HEK293T (cell line): Measurements from ENCODE around the gene TPP2.

Experiments
- CTCF ChIA-PET: fragments of 350-600 bp; formaldehyde crosslinking; extraction: SDS; loops from one replicate; lab custom pipeline; 2021; ENCODE audit warnings: antibody characterized with exemption, inconsistent platforms; lab: Yijun Ruan, JAX
- POLR2A ChIA-PET: fragments of 350-600 bp; formaldehyde crosslinking; extraction: SDS; loops from one replicate; lab custom pipeline; 2020; ENCODE audit warnings: antibody characterized with exemption, inconsistent platforms; lab: Yijun Ruan, JAX
- DNase-seq: peaks from one replicate; pipeline ENCODE4 v3.0.0; 2012; ENCODE audit warnings: mixed read lengths; ENCODE audit errors: extremely low spot score
- ARNT ChIP-seq: fragments of 450-650 bp; IDR thresholded peaks from 2 replicates; pipeline ENCODE4 v1.6.1; 2017; ENCODE audit warnings: mild to moderate bottlenecking
- BHLHE40 ChIP-seq: fragments of 450-650 bp; IDR thresholded peaks from 2 replicates; pipeline ENCODE4 v1.6.1; 2016; ENCODE audit warnings: mild to moderate bottlenecking, moderate library complexity, borderline replicate concordance
- CTBP1 ChIP-seq: fragments of 450-650 bp; IDR thresholded peaks from 2 replicates; pipeline ENCODE4 v1.6.1; 2016; ENCODE audit warnings: borderline replicate concordance
- ELF4 ChIP-seq: fragments of 450-650 bp; IDR thresholded peaks from 2 replicates; pipeline ENCODE4 v1.6.1; 2017; ENCODE audit warnings: antibody characterized with exemption
- FOXA1 ChIP-seq: fragments of 450-650 bp; IDR thresholded peaks from 2 replicates; pipeline ENCODE4 v1.6.1; 2016; ENCODE audit warnings: mild to moderate bottlenecking
- FOXK2 ChIP-seq: fragments of 450-650 bp; IDR thresholded peaks from 2 replicates; pipeline ENCODE4 v1.6.1; 2016; ENCODE audit warnings: mild to moderate bottlenecking
- FOXM1 ChIP-seq: fragments of 450-650 bp; IDR thresholded peaks from 2 replicates; pipeline ENCODE4 v1.6.1; 2017; ENCODE audit warnings: mild to moderate bottlenecking, borderline replicate concordance
- HDGF ChIP-seq: fragments of 450-650 bp; IDR thresholded peaks from 2 replicates; pipeline ENCODE4 v1.6.1; 2017; ENCODE audit warnings: antibody characterized with exemption, borderline replicate concordance
- L3MBTL2 ChIP-seq: fragments of 450-650 bp; conservative IDR thresholded peaks from 2 replicates; pipeline ENCODE4 v1.6.1; 2016; ENCODE audit warnings: mild to moderate bottlenecking
- LEF1 ChIP-seq: fragments of 450-650 bp; IDR thresholded peaks from 2 replicates; pipeline ENCODE4 v1.6.1; 2017; ENCODE audit warnings: mild to moderate bottlenecking, borderline replicate concordance
- NFRKB ChIP-seq: fragments of 450-650 bp; IDR thresholded peaks from 2 replicates; pipeline ENCODE4 v1.6.1; 2016; ENCODE audit warnings: mild to moderate bottlenecking, moderate library complexity
- SP1 ChIP-seq: fragments of 450-650 bp; IDR thresholded peaks from 2 replicates; pipeline ENCODE4 v1.6.1; 2017
- SUZ12 ChIP-seq: fragments of 450-650 bp; IDR thresholded peaks from 2 replicates; pipeline ENCODE4 v1.6.1; 2016; ENCODE audit warnings: mild to moderate bottlenecking
- TARDBP ChIP-seq: fragments of 450-650 bp; IDR thresholded peaks from 2 replicates; pipeline ENCODE4 v1.6.1; 2016
- ZNF384 ChIP-seq: fragments of 450-650 bp; IDR thresholded peaks from 2 replicates; pipeline ENCODE4 v1.6.1; 2016
- TF ChIP-seq, protein P1 (sequence below): fragments of 450-650 bp; IDR thresholded peaks from 2 replicates; pipeline ENCODE4 v1.6.1; 2016

The TPP2 gene

DNA sequence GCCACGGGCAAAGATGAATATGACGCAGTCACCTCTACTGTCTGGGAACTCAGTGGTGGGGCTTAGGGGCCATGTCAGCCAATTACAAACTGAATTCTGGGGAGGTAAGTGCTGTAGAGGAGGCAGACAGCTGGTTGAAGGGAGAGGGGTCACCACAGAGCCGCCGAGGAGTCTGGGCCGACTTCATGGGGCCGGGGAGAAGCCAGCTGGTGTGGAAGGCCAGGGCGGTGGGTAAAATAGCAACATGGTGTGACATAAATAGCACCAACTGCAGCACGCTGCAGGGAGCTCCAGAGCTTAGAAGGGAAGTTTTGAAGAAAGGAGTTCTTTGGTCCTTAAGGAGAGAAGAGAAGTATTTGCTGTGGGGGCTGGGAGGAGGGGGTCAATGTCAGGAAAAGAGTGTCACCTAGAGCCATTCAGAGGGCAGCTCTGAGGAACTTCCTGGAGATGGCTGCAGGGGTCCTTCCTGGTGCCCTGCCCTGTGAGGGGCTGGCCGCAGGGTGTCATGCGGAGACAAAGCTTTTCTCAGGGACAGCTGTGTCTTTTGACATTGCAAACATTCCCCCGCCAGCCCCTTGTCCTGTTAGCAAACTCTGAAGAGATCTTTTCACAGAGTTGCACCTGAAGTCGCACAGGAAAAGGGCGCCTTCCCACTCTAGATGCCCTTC lies 91.7 kb downstream of the TPP2 start:
- CTCF ChIA-PET: interaction anchor here (1.1 kb wide), 1 partner anchor 36 kb away, joined by 4 read pairs; no protein-coding TSS in a partner anchor
- TF ChIP-seq FOXM1 (no peak), NFRKB (no peak), FOXK2 (no peak), BHLHE40 (no peak), L3MBTL2 (no peak), ZNF384 (no peak), LEF1 (no peak), ELF4 (no peak), TARDBP (no peak)
- TF ChIP-seq, protein P1, sequence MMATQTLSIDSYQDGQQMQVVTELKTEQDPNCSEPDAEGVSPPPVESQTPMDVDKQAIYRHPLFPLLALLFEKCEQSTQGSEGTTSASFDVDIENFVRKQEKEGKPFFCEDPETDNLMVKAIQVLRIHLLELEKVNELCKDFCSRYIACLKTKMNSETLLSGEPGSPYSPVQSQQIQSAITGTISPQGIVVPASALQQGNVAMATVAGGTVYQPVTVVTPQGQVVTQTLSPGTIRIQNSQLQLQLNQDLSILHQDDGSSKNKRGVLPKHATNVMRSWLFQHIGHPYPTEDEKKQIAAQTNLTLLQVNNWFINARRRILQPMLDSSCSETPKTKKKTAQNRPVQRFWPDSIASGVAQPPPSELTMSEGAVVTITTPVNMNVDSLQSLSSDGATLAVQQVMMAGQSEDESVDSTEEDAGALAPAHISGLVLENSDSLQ: no peak
- POLR2A ChIA-PET: no interaction called here
- no peak for DNase-seq

DNA sequence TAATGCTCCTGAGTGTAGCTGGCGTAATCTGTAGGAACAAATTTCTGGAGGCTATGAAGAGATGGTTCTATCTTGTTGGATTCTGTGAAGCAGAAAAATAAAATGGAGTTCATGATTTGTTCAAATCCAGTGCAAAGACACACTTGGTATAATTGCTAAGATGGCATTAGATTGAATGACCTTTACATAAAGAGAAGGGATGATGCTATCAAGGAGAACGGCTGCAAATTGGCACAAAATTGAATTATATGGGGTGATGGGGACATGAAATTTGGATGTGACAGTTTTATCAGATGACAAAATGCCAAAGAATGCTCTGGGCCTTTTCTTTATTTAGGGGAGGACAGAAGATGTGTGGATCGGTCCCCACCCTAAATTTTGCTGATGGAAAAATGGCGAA lies 94.1 kb downstream of the TPP2 start:
- ChIA-PET CTCF (no interaction called here), POLR2A (no interaction called here)
- TF ChIP-seq FOXK2 (no peak), ELF4 (no peak), ZNF384 (no peak), SP1 (no peak), BHLHE40 (no peak), CTBP1 (no peak), SUZ12 (no peak), TARDBP (no peak), FOXA1 (no peak)
- no peak for DNase-seq

DNA sequence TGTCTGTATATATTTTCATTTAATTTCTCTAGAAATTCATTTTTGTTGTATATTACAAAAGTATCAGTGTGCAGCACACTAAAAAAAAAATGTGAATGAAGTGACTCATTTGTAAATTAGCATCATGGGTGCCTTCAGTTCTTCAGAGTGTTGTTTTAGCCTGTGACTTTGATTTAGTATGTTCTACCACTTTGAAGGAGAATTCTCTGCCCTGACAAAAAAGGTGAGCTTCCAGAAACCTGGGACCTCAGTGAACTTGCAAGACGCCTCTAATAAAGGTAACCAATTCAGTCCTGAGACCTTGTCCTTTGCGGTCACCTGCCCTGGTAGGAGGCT lies 95.7 kb downstream of the TPP2 start:
- DNase-seq: no peak
- CTCF ChIA-PET: no interaction called here
- POLR2A ChIA-PET: no interaction called here
- TF ChIP-seq ARNT: no peak
- TF ChIP-seq FOXM1: no peak
- TF ChIP-seq, protein P1: no peak
- TF ChIP-seq TARDBP: no peak
- TF ChIP-seq FOXA1: no peak
- no peak for TF ChIP-seq CTBP1
- no peak for TF ChIP-seq BHLHE40
- no peak for TF ChIP-seq FOXK2
- TF ChIP-seq LEF1: no peak
- no peak for TF ChIP-seq NFRKB
- TF ChIP-seq HDGF: no peak
- no peak for TF ChIP-seq ELF4

GRCh38 chr13:102693250-102693649 lies 96.5 kb downstream of the TPP2 start:
- DNase-seq: no peak
- ChIA-PET POLR2A (no interaction called here), CTCF (no interaction called here)
- TF ChIP-seq SP1 (no peak), SUZ12 (no peak), CTBP1 (no peak), BHLHE40 (no peak), ARNT (no peak), LEF1 (no peak), L3MBTL2 (no peak), ZNF384 (no peak), FOXM1 (no peak), TARDBP (no peak), FOXK2 (no peak), ELF4 (no peak), HDGF (no peak), NFRKB (no peak), FOXA1 (no peak)
- TF ChIP-seq, protein P1: no peak

DNA sequence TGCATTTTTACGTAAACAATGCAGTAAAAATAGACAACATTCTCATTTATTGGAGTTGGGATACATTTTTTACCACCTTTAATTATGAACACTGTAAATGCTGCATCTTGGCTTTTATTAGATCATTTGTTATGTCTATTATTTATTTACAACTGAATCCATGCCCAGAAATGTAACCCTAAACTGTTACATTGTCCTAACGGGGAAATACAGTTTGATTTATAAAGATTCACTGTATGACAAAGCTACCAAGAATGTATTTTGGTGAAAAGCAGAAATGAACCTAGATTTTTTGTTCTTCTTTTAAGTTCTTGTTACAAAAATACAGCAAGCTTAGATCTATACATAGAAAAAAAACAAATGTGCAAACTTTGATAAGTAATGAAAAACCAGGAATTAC lies 97.0 kb downstream of the TPP2 start:
- no peak for DNase-seq
- CTCF ChIA-PET: no interaction called here
- POLR2A ChIA-PET: no interaction called here
- no peak for TF ChIP-seq SUZ12

- TF ChIP-seq ZNF384: no peak
- TF ChIP-seq FOXA1: no peak
- TF ChIP-seq, protein P1: no peak
- TF ChIP-seq ARNT: no peak
- TF ChIP-seq BHLHE40: no peak
- TF ChIP-seq FOXK2: no peak
- no peak for TF ChIP-seq TARDBP
- TF ChIP-seq SP1: no peak
- TF ChIP-seq LEF1: no peak
- TF ChIP-seq L3MBTL2: no peak
- TF ChIP-seq HDGF: no peak
- no peak for TF ChIP-seq CTBP1
- no peak for TF ChIP-seq FOXM1
- no peak for TF ChIP-seq ELF4
- no peak for TF ChIP-seq SUZ12
- POLR2A ChIA-PET: no interaction called here
- no peak for DNase-seq
- CTCF ChIA-PET: no interaction called here
These were observed 98.2 kb downstream of the TPP2 start, which contains the start of gene METTL21C for GRCh38 chr13:102694937-102695336. Gene METTL21C, minus strand, starts transcription at chr13:102695044. Its CDS starts 546 bp downstream, at chr13:102694498.
